A549 (cell line): ENCODE measurements around the gene SMYD1. TPM values are rescaled to one million over a fixed set of nuclear protein-coding genes. Genes with fewer than 3 reads are reported as not detected.

Experiments
- ATAC-seq, 2 experiments: fragments of 200-7000 bp in 1 of 2; fragments of >200 bp in 1 of 2; cut with Nextera tagmentation in 1 of 2; cut with Tn5 transposase in 1 of 2; 3 replicates each; pipeline versions ENCODE4 v1.8.0 to v1.9.1; 2018 to 2020; ENCODE audit warnings: mild to moderate bottlenecking in 1 of 2, moderate library complexity in 1 of 2
- CTCF ChIA-PET: fragments of 300-600 bp; sonication (Branson Sonifier 250); formaldehyde crosslinking; extraction: SDS; loops from one replicate; lab custom pipeline; 2021; ENCODE audit warnings: antibody characterized with exemption, inconsistent platforms; lab: Yijun Ruan, JAX
- POLR2A ChIA-PET: fragments of 350-600 bp; formaldehyde crosslinking; extraction: SDS; loops from one replicate; lab custom pipeline; 2021; ENCODE audit warnings: antibody characterized with exemption, inconsistent platforms; lab: Yijun Ruan, JAX
- DNase-seq, 2 experiments: peaks; one replicate each; pipeline versions ENCODE4 v3.0.0 to v3.0.0-alpha.2; 2011 to 2016; ENCODE audit warnings: low read depth in 1 of 2, low spot score in 1 of 2
- FAIRE-seq: peaks from 2 replicates; lab custom pipeline; 2011; peaks lifted over from hg19 to GRCh38; lab: Jason Lieb, UNC
- H3K27ac ChIP-seq, 2 experiments: fragments of >200 bp; sonication (Bioruptor Twin); formaldehyde crosslinking; 3 replicates each; pipeline ENCODE4 v1.5.1; 2016 to 2017
- H3K4me1 ChIP-seq: fragments of >200 bp; sonication (Bioruptor Twin); formaldehyde crosslinking; 3 replicates; pipeline ENCODE4 v1.6.1; 2016
- H3K4me2 ChIP-seq: fragments of >200 bp; sonication (Bioruptor Twin); formaldehyde crosslinking; 3 replicates; pipeline ENCODE4 v1.6.1; 2016
- H3K4me3 ChIP-seq: fragments of >200 bp; sonication (Bioruptor Twin); formaldehyde crosslinking; 3 replicates; pipeline ENCODE4 v1.5.1; 2016
- H3K9me3 ChIP-seq: fragments of >200 bp; sonication (Bioruptor Twin); formaldehyde crosslinking; 3 replicates; pipeline ENCODE4 v1.6.1; 2016
- ATOH8 ChIP-seq: fragments of 250-450 bp; sonication (Bioruptor Pico); IDR thresholded peaks from 2 replicates; pipeline ENCODE4 v1.5.0; 2020; ENCODE audit warnings: low read depth, mild to moderate bottlenecking, moderate library complexity
- BCL3 ChIP-seq: fragments of >200 bp; sonication (Bioruptor Twin); formaldehyde crosslinking; IDR thresholded peaks from 3 replicates; pipeline ENCODE4 v1.6.1; 2016
- CBX2 ChIP-seq: fragments of 200-600 bp; sonication (generic); IDR thresholded peaks from 2 replicates; pipeline ENCODE4 v1.6.1; 2016; ENCODE audit warnings: low read depth, mild to moderate bottlenecking, borderline replicate concordance
- EP300 ChIP-seq, 2 experiments: fragments of >200 bp; sonication (Bioruptor Twin); formaldehyde crosslinking; IDR thresholded peaks; 2 replicates in 1 of 2; 3 replicates in 1 of 2; pipeline ENCODE4 v1.6.1; 2016 to 2017
- FOSB ChIP-seq: fragments of 250-450 bp; sonication (Bioruptor Pico); IDR thresholded peaks from 2 replicates; pipeline ENCODE4 v1.5.0; 2020; ENCODE audit warnings: mild to moderate bottlenecking, moderate library complexity
- FOSL2 ChIP-seq, 2 experiments: fragments of 450-650 bp in 1 of 2; fragments of >200 bp in 1 of 2; sonication (Bioruptor Twin) in 1 of 2; formaldehyde crosslinking; IDR thresholded peaks; 2 replicates each; pipeline versions ENCODE4 v1.5.0 to v1.6.1; 2016 to 2020; ENCODE audit warnings: mild to moderate bottlenecking in 1 of 2, moderate library complexity in 1 of 2
- HEYL ChIP-seq: fragments of 250-450 bp; sonication (Bioruptor Pico); IDR thresholded peaks from 2 replicates; pipeline ENCODE4 v1.8.0; 2021; ENCODE audit warnings: mild to moderate bottlenecking, moderate library complexity
- KDM5A ChIP-seq: fragments of 200-600 bp; sonication (generic); IDR thresholded peaks from 2 replicates; pipeline ENCODE4 v1.6.1; 2016; ENCODE audit warnings: antibody characterized with exemption, mild to moderate bottlenecking
- MAFK ChIP-seq: fragments of 450-650 bp; IDR thresholded peaks from 2 replicates; pipeline ENCODE4 v1.6.1; 2014; ENCODE audit not compliant: partially characterized antibody
- MAZ ChIP-seq: fragments of 150-350 bp; IDR thresholded peaks from 2 replicates; pipeline ENCODE4 v1.6.1; 2014; ENCODE audit warnings: antibody characterized with exemption, low read depth, low read length, borderline replicate concordance
- MYC ChIP-seq: IDR thresholded peaks from 2 replicates; pipeline ENCODE4 v1.6.1; 2012; ENCODE audit warnings: mild to moderate bottlenecking, inconsistent platforms, low read length, improper control_type of control experiment, borderline replicate concordance
- NFE2L2 ChIP-seq: fragments of 150-350 bp; conservative IDR thresholded peaks from 2 replicates; pipeline ENCODE4 v1.6.1; 2014; ENCODE audit warnings: low read length
- PHF8 ChIP-seq: fragments of 200-600 bp; sonication (generic); IDR thresholded peaks from 2 replicates; pipeline ENCODE4 v1.6.1; 2016; ENCODE audit warnings: low read depth, mild to moderate bottlenecking, antibody characterized with exemption, moderate library complexity, borderline replicate concordance
- RAD21 ChIP-seq, 2 experiments: fragments of >200 bp in 1 of 2; sonication (Bioruptor Twin) in 1 of 2; formaldehyde crosslinking in 1 of 2; IDR thresholded peaks in 1 of 2; conservative IDR thresholded peaks in 1 of 2; 2 replicates in 1 of 2; 3 replicates in 1 of 2; pipeline ENCODE4 v1.6.1; 2012 to 2018; ENCODE audit warnings: inconsistent platforms in 1 of 2
- RARB ChIP-seq: fragments of 250-450 bp; sonication (Bioruptor Pico); IDR thresholded peaks from 2 replicates; pipeline ENCODE4 v1.8.0; 2021; ENCODE audit warnings: mild to moderate bottlenecking, moderate library complexity
- RCOR1 ChIP-seq: fragments of 150-350 bp; IDR thresholded peaks from 2 replicates; pipeline ENCODE4 v1.6.1; 2014; ENCODE audit warnings: antibody characterized with exemption, low read length, low read depth
- SMC3 ChIP-seq: fragments of >200 bp; sonication (Bioruptor Twin); formaldehyde crosslinking; IDR thresholded peaks from 3 replicates; pipeline ENCODE4 v1.6.1; 2018; ENCODE audit warnings: inconsistent platforms
- TFCP2L1 ChIP-seq: fragments of 250-450 bp; sonication (Bioruptor Pico); IDR thresholded peaks from 2 replicates; pipeline ENCODE4 v1.5.0; 2021; ENCODE audit warnings: mild to moderate bottlenecking
- ZC3H11A ChIP-seq: fragments of 450-650 bp; IDR thresholded peaks from 2 replicates; pipeline ENCODE4 v1.6.1; 2014; ENCODE audit warnings: antibody characterized with exemption, mild to moderate bottlenecking
- ZFP36 ChIP-seq: fragments of 450-650 bp; IDR thresholded peaks from 2 replicates; pipeline ENCODE4 v1.6.1; 2014; ENCODE audit warnings: borderline replicate concordance; ENCODE audit not compliant: partially characterized antibody
- WGBS: methylation state at CpG from one replicate; pipeline ENCODE4 v1.1.6; 2017; ENCODE audit errors: missing lambda C conversion rate; 5-methylcytosine and 5-hydroxymethylcytosine counted together
- polyA plus RNA-seq, 4 experiments: library from polyadenylated mRNA; depleted of rRNA in 3 of 4; stranded (reverse); fragments of >200 nt; fragmentation: RNase III in 1 of 4; extraction: RNeasy Plus Mini Kit Qiagen cat#74134 plus additional on column Dnase treatment in 1 of 4; gene quantifications; 2 replicates in 3 of 4; 3 replicates in 1 of 4; pipeline ENCODE4 v1.2.3, GENCODE V29; 2011 to 2017
- TF ChIP-seq, protein P1 (sequence below): fragments of 150-350 bp; IDR thresholded peaks from 2 replicates; pipeline ENCODE4 v1.6.1; 2014; ENCODE audit warnings: low read depth, mild to moderate bottlenecking, low read length
- TF ChIP-seq, protein P2 (sequence below): fragments of >200 bp; sonication (Bioruptor Twin); formaldehyde crosslinking; IDR thresholded peaks from 3 replicates; pipeline ENCODE4 v1.5.1; 2016
- TF ChIP-seq, protein P3 (sequence below): IDR thresholded peaks from 2 replicates; pipeline ENCODE4 v1.6.1; 2012; ENCODE audit warnings: low read depth, borderline replicate concordance
- TF ChIP-seq, protein P4 (sequence below): IDR thresholded peaks from 2 replicates; pipeline ENCODE4 v1.6.1; 2012

SMYD1 gene
- polyA plus RNA-seq, 2 of the 4 experiments (the other 2 are of a cell fraction) = not detected

- Histone ChIP-seq H3K9me3 (no peaks in the 10 kb centered on the region), H3K4me2 (no peak overlapping the region)
- POLR2A ChIA-PET = no interaction called here
- DNase-seq = no peak
- TF ChIP-seq RCOR1 (no peak), MAZ (no peak), ATOH8 (no peak), MAFK (no peak), NFE2L2 (no peak), EP300 (IDR thresholded peaks at IDR 0.05) (no peak), FOSB (no peak)
- TF ChIP-seq, protein P1, sequence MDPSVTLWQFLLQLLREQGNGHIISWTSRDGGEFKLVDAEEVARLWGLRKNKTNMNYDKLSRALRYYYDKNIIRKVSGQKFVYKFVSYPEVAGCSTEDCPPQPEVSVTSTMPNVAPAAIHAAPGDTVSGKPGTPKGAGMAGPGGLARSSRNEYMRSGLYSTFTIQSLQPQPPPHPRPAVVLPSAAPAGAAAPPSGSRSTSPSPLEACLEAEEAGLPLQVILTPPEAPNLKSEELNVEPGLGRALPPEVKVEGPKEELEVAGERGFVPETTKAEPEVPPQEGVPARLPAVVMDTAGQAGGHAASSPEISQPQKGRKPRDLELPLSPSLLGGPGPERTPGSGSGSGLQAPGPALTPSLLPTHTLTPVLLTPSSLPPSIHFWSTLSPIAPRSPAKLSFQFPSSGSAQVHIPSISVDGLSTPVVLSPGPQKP = no peak
- TF ChIP-seq, protein P2, sequence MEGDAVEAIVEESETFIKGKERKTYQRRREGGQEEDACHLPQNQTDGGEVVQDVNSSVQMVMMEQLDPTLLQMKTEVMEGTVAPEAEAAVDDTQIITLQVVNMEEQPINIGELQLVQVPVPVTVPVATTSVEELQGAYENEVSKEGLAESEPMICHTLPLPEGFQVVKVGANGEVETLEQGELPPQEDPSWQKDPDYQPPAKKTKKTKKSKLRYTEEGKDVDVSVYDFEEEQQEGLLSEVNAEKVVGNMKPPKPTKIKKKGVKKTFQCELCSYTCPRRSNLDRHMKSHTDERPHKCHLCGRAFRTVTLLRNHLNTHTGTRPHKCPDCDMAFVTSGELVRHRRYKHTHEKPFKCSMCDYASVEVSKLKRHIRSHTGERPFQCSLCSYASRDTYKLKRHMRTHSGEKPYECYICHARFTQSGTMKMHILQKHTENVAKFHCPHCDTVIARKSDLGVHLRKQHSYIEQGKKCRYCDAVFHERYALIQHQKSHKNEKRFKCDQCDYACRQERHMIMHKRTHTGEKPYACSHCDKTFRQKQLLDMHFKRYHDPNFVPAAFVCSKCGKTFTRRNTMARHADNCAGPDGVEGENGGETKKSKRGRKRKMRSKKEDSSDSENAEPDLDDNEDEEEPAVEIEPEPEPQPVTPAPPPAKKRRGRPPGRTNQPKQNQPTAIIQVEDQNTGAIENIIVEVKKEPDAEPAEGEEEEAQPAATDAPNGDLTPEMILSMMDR = no peak
- TF ChIP-seq, protein P3, sequence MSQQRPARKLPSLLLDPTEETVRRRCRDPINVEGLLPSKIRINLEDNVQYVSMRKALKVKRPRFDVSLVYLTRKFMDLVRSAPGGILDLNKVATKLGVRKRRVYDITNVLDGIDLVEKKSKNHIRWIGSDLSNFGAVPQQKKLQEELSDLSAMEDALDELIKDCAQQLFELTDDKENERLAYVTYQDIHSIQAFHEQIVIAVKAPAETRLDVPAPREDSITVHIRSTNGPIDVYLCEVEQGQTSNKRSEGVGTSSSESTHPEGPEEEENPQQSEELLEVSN = no peak
- TF ChIP-seq, all 56 proteins: peak for 0
- H3K4me3 ChIP-seq = no peak overlapping the region
- no peak for ATAC-seq
- no peak for FAIRE-seq
- no peaks in the 10 kb centered on the region for H3K4me1 ChIP-seq
- no peak overlapping the region for H3K27ac ChIP-seq
- CTCF ChIA-PET = interaction anchor here (2.0 kb wide), 1 partner anchor 9 kb away, joined by 18 read pairs; no protein-coding TSS in a partner anchor
Observed at GRCh38 chr2:88069117-88069516, 1.5 kb downstream of the SMYD1 start.

GRCh38 chr2:88070055-88070454 is 2.4 kb downstream of the SMYD1 start:
- H3K4me3 ChIP-seq = no peak overlapping the region
- H3K4me2 ChIP-seq = no peak overlapping the region
- 6% methylated on average over 1 of the region's 1 CpG for WGBS
- no peaks in the 10 kb centered on the region for H3K9me3 ChIP-seq
- FAIRE-seq (no peak), ATAC-seq (no peak), DNase-seq (no peak)
- TF ChIP-seq FOSL2 (IDR thresholded peaks at IDR 0.05) = no peak
- TF ChIP-seq FOSL2 (CRISPR knock-in tag; IDR thresholded peaks at IDR 0.05) = no peak
- TF ChIP-seq SMC3 = no peak
- TF ChIP-seq CBX2 = no peak
- TF ChIP-seq BCL3 = no peak
- TF ChIP-seq MAFK = no peak
- TF ChIP-seq MYC = no peak
- no peak for TF ChIP-seq RARB (CRISPR knock-in tag)
- no peak for TF ChIP-seq NFE2L2
- TF ChIP-seq ZC3H11A = no peak
- H3K27ac ChIP-seq = no peak overlapping the region
- H3K4me1 ChIP-seq = no peaks in the 10 kb centered on the region
- ChIA-PET CTCF (interaction anchor here (2.0 kb wide), 1 partner anchor 9 kb away, joined by 18 read pairs; no protein-coding TSS in a partner anchor), POLR2A (no interaction called here)

DNA sequence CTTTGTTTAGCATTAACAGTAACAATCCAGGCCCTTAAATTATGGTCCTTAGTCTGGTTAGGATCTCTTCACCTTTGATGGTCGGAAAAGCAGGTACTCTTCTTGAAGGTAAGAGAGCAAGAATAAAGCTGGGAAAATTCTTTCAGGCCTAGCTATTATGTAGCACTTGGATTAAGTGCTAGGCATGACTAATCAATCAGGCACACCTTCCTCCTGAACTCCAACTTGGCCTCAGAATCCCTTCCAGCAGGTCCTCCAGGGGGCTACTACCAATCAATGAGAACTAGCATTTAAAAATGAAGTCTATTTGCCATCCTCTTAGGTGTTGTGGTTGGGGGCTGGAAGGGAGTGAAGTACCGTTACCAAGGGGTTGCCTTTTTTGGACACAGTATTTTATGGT is 3.7 kb downstream of the SMYD1 start:
- Histone ChIP-seq H3K4me3 (no peak overlapping the region), H3K9me3 (no peaks in the 10 kb centered on the region), H3K27ac (no peak overlapping the region), H3K4me1 (no peaks in the 10 kb centered on the region), H3K4me2 (no peak overlapping the region)
- FAIRE-seq (no peak), DNase-seq (no peak), ATAC-seq (no peak)
- TF ChIP-seq FOSL2 (IDR thresholded peaks at IDR 0.05) (no peak), FOSL2 (CRISPR knock-in tag; IDR thresholded peaks at IDR 0.05) (no peak), ZFP36 (no peak), HEYL (CRISPR knock-in tag) (no peak), BCL3 (no peak), ATOH8 (no peak), PHF8 (no peak), TFCP2L1 (no peak), KDM5A (no peak), RAD21 (conservative IDR thresholded peaks at IDR 0.05 in 1 of 2, IDR thresholded peaks at IDR 0.05 in 1 of 2) (no peak)
- TF ChIP-seq, protein P4, sequence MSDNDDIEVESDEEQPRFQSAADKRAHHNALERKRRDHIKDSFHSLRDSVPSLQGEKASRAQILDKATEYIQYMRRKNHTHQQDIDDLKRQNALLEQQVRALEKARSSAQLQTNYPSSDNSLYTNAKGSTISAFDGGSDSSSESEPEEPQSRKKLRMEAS = no peak
- 48% methylated on average over 2 of the region's 2 CpGs for WGBS
- ChIA-PET POLR2A (no interaction called here), CTCF (interaction anchor here (2.7 kb wide), 1 partner anchor 11 kb away, joined by 15 read pairs; no protein-coding TSS in a partner anchor)
